Endothelial cell of hepatic sinusoid (primary cell): Measurements from ENCODE around the gene WWC2.

ENCODE experiments used
- in situ Hi-C: cut with HindIII; loops from 2 replicates; pipeline ENCODE4 v1.10.0; 2017; ENCODE audit warnings: low sequenced_read_pairs

Gene WWC2

DNA sequence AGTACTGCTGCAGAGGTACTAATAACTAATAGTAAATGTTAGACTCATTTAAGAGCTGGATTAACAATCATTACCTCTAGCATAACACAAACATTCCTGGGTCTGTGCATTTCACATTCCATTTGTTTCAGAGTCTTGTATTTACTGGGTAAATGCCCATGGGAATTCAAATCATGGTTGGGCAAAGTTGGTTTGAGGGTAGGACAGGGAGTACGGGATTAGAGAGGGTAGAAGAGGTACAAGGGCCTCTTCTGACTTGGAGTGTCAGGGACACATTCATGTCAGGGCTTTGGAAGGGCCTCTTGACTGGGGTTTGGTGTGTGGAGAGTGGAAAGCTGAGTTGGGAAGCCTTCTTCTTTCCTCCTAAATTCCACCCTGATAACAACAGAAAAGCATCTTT is 65.9 kb downstream of the WWC2 start:
- in situ Hi-C loops: no loop called here

DNA sequence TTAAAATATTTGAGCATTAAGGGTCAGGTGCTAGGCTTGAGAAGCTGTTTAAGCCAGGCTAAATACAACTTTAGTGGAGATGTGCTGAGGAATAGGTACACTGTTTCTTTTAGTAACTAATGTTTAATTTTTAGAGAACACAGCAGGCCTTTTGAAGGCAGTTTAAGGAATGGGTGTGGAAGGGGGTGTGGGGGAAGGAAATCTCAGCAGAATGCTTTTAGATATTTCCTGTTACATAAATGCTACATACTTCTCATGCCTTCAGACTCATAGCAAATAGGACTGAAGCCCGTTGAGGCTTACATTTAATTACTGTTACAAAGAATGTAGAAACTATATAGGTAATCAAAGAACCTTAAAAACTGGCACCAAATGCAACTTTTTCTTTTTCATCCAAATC is 66.3 kb downstream of the WWC2 start:
- in situ Hi-C loops: no loop called here

DNA sequence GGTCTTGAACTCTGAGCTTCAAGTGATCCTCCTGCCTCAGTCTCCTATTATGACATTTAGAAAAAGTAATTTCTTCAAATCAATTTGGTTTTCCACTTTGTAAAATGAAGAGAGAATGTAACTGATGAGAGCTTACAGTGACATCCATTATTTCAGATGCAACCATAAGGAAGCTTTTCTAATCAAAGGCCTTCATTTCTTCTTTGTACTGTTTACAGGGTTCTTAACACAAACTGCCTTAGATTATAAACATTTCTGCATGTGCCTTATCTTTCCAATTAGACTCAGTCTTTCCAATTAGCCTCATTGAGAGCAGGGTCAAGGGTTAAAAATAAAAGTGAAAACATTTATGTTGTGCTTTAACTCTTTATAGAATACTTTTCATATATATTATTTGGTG is 71.8 kb downstream of the WWC2 start:
- in situ Hi-C loops: no loop called here

DNA sequence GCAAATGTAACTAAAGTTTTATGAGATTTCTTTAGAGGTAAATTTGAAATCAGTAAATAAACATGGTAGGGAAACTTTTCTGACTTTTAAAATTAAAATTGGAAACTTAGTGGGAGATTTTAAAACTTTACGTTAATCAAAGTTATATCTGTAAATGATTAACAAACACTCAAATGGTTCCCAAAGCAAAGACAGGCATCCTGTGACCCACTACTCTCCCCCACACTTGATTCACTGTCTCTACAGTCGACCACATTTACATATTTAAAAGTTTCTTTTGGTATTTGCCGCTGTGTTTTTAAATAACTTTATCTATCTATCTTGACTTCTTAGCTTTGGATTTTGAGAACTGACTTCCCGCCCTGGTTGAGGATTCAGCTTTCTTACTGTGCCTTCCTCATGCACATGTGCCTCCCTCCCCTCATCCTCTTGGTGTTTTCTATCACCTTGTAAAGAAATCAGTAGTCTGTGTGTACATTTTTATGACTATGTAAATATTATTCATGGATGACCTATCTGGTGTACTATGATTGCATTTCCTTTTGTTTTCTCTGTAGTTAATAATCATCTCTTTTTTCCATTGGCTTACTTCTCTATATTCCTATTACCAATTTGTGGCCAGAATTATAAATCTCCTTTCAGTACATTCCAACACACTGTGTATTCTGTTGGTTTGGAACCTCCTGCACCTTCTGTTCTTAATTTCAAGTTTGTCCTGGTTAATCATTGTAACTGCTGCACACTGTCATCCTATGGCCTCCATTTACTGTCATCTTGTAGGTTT is 72.6 kb downstream of the WWC2 start:
- in situ Hi-C loops: no loop called here

DNA sequence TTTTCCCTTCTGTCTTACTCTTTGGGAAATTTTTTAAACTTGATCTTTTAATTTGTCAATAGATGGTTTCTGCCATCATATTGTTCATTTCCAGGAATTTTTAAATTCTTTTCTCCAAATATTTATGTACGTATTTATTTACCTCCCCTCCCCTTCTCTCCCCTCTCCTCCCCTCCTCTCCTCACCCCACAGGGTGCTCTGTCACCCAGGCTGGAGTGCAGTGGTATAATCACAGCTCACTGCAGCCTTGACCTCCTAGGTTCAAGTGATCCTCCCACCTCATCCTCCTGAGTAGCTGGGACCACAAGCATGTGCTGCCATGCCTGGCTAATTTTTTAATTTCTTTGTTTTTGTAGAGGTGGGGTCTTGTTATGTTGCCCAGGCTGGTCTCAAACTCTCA is 73.8 kb downstream of the WWC2 start:
- in situ Hi-C loops: no loop called here

DNA sequence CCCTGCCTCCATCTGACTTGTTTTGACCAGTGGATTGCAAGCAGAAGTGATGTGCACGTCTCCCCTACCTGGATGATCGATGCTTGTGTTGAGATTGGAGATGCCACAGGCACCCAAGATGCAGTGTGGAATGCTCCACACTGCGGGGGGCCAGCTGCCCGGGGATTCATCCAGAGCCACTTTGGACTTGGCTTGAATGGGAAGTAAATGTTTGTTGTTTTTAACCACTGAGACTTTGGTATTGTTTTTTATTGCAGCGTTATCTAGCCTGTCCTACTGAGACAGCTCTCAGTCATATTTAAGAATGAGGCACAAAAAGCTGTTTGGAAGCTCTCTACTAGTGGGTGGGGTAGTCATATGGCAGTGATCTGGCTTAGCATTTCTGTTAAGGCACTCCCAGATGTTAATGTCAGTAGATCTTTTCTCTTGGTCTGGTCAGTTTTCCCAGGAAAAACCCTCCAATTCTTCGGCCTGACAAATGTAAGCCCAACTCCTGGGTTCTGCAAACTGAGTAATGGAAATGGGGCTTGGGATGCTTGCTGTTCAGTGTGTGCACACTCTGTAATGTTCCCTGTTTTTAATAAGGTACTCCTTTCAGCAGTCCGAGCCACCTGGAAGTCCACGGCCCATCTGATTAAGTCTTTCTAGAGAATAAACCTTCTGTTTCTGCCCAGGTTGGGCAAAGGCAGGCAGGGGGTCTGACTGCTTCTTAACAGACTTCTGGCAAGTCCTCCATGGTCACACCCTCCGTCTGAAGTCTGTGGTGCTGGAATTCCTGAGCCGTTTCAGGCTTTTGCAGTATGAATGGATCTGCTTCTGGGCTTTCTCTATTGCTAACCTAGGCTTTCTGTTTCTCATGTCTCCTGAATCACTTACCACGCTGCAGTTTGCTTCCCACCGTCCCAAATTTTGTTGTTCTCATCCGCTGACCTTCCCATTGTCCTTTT is 74.8 kb downstream of the WWC2 start:
- in situ Hi-C loops: no loop called here

DNA sequence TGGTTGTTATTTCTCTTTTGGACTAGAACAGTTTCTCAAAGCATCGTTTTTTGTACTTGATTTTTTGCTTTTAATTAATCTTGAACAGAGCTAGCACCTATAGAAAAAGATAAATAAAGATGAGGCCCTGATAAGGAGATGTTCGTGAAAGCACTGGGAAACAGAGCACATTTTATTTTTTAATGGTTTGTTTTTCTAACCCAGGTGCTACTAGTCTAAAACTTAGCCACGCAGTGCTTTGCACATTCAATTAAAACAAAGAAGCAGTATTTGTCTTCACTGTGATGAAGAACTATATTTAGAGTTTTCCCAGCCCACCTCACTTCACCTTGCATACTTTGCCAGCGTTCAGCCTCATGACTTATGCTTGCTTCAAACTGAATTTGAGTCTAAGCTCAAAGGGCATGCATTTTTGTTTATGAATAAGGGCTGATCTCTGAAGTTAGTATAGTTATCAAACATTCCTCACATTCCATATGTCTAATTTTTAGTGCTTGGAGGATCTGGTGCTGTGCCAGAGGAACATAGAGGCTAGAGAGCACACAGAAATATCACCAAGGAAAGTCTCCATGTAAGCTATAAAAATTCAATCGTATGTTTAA is 76.7 kb downstream of the WWC2 start:
- in situ Hi-C loops: no loop called here

DNA sequence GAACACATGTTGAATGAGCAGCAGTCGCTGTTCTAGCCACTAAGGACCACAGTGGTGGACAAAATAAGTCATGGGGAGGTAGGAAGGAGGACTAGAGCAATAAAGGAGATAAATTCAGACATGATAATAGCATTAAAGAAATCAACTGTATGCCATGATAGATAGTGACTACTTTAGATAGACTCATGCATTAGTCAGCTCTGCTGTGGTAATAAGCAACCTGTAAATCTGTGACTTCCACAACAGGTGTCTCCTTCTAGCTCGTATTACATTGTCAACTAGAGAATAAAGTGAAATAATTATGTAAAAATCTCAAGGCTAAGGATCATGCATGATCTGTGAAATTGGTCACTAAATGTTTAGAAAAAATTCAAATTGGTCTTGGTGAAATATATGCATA is 77.9 kb downstream of the WWC2 start:
- in situ Hi-C loops: no loop called here

DNA sequence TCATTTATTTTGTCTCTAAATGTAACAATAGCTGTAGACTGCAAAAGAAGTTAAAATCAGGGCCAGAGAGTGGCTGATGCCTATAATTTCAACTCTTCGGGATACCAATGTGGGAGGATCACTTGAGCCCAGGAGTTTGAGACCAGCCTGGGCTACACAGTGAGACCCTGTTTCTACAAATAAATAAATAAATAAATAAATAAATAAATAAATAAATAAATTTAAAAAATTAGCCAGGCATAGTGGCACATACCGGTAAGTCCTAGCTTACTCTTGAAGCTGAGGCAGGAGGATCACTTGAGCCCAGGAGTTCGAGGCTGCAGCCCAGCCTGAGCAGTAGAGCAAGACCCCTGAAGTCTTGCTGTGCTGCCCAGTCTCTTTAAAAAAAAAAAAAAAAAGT is 79.1 kb downstream of the WWC2 start:
- in situ Hi-C loops: no loop called here

DNA sequence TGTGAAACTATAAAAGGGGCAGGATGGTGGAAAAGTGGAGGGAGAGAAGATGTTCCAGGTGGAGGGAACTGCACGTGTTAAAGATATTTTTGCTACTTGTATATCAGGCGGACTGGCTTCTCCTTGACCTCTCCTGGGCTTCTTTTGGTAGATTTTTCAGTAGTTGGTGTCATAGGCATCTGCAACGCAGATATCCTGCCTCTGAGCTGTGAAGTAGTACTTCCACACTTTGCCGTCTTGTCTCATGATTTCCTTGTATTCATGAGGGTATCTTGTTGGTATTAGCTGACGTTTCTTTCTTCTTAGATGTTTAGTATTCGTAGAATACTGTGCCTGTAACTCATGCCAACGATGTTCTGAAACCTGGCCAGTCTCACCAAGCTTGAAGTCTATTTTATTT is 81.0 kb downstream of the WWC2 start:
- in situ Hi-C loops: no loop called here

DNA sequence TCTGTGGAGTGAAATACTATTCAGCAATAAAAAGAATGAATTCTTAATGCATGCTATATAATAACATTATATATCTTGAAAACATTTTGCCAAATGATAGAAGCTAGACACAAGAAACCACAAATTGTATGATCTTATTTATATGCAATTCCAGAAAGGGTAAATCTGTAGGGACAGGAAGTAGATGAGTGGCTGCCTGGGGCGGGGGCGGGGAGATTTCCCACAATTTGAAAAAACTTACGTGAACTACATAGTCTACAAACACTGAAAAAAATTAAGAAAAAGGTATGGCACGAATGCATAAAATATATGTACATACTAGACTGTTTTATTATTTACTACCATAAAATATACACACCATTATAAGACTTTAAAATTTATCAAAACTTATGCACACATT is 81.6 kb downstream of the WWC2 start:
- in situ Hi-C loops: no loop called here

DNA sequence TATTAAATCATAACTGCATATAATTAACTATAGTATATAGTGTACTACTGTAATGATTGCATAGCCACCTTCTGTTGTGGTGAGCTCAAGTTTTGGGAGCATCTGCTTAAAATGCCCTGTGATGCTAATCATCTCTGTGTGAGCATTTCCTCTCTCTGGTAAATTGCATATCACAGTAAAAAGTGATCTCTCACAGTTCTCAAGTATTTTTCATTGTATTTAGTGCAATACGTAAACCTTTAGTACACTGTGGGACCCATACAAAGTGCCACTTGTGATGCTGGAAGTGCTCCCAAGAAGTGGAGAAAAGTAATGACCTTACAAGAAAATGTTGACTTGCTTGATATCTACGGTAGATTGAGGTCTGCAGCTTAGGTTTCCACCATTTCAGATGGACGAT is 82.0 kb downstream of the WWC2 start:
- in situ Hi-C loops: no loop called here

DNA sequence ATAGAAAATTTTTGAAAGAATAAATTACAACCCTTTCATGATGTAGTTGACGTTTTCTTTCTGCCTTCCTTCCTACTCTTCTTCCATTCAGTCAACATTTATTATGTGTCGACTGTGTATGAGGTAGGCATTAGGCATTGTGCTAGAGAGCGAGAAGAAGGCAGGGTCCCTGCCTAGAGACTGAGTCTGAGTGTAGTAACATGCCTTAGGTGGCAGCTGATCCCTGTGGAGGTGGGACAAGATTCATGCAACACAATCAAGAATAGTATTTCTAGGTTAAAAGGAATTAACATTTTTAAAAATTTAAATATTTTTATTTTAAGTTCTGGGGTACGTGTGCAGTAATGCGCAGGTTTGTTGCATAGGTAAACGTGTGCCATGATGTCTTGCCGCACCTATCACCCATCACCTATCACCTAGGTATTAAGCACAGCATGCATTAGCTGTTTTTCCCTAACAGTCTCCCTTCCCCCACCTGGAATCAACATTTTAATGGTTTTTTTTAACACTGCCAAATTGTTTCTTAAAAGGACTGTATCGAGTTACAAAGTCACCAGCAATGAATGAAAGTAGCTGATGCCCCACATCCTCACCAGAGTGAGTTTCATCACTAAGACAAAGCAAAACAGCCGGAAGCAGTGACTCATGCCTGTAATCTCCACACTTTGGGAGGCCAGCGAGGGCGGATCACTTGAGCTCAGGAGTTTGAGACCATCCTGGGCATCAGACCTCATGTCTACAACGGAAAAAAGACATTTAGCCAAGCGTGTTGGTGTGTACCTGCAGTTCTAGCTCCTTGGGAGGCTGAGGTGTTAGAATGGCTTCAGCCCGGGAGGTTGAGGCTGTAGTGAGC is 84.0 kb downstream of the WWC2 start:
- in situ Hi-C loops: no loop called here

DNA sequence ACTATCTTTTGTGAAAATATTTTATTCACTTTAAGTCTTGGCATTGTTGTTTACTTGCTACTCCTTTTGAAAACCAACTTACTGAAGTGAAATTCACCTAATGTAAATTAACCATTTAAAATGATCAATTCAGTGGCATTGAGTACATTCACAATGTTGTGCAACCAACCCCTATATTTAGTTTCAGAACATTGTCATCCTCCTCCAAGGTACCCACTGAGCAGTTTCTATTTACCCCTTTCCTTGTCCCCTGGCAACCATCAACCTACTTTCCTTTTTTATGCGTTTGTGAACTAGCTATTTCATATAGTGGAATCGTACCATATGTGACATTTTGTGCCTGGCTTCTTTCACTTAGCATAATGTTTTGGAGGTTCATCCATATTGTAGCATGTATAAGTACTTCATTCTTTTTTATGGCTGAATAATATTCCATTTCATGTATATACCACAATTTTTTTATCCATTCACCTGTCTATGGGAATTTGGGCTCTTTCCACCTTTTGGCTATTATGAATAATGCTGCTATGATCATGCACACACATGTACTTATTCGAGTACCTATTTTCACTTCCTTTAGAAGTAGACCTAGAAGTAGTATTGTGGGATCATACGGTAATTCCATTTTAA is 85.0 kb downstream of the WWC2 start:
- in situ Hi-C loops: no loop called here

DNA sequence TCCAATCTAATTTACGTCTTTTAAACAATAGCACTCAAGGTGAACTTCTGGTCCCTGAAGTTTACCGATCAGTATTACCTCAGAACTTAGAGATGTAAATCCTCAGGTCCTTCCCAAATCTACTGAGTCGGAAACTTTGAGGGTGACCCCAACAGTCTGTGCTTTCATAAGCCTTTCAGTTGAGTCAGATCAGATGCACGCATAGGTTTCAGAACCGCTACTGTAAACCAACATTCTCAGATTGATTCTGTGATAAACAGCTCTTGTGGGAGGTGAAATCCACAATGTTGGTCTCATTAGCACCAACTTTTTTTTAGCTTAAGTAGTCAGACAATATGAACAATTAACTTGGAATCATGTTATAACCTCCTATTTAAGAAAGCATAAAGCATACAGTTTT is 86.0 kb downstream of the WWC2 start:
- in situ Hi-C loops: no loop called here

DNA sequence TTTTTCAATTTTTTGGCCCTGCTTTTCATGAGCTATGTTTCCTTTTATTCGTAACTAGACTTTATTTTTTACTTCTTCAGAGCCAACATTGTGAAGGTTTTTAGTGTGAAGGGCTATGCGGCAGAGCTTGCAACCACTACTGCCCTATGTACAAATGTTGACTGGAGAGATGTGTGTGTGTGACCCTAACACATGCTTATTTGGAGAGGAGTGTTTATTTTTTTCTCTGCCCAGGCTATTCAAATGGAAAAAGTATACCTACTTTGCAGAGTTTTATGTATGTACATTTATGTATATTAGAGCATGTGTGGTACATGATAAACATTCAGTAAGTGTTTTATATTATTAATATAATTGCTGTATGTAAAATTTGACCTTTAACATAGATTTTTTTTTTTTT is 86.5 kb downstream of the WWC2 start:
- in situ Hi-C loops: no loop called here

DNA sequence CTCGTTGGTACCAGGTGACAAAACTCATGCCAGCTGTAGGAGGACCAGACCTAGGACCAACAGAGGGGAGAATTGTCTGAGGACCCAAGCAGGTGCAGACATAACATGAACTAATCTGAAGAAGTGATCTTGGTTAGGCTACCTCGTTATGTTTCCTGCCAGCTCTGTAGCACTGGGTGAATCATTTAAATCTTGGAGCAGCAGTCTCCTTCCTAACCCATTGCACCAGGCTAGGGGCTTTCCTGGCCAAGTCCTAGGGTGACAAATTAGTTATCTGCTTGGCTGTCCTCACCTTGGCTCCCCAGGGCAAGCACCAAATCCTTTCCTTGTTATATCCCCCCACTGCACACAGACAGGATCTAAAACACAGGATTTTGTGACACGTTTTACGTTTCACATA is 87.8 kb downstream of the WWC2 start:
- in situ Hi-C loops: no loop called here

DNA sequence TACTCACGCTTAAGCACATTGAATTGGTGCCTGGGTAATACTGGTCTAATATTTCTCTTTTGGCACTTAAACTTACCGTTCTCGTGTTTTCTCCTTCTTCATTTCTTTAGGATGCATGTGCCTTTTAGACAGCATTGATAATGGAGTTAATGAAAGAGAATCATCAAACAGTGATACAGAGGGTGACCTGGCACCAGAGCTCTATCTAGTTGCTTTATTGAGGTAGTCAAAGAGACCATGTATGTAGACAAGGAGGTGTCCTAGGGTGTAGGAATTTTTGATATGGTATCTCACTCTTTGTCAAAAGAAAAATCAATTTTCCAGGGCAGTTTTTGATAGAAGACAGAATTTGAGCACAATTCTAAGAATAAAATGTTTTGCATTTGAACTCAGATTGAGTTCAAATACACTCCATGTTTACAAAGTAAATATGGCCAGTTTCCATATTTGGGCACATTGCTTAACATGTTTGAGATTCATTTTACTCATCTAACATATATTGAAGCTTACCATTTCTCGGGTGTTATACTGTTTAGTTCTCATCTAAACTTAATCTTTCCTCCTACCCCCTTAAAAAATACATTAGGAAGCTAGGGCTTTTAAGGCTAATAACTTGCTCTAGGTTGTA is 92.0 kb downstream of the WWC2 start:
- in situ Hi-C loops: no loop called here

DNA sequence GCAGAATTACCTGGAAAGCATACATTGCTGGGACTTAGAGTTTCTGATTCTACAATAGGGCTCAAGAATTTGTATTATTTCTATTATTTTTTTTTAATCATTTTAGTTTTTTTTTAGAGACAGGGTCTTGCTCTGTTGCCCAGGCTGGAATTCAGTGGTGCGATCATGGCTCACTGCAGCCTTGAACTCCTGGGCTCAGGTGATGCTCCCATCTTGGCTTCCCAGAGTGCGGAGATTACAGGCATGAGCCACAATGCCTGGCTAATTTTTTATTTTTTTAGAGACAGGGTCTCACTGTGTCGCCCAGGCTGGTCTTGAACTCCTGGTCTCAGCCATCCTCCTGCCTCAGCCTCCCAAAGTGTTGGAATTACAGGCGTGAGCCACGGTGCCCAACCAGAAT is 92.6 kb downstream of the WWC2 start:
- in situ Hi-C loops: no loop called here

DNA sequence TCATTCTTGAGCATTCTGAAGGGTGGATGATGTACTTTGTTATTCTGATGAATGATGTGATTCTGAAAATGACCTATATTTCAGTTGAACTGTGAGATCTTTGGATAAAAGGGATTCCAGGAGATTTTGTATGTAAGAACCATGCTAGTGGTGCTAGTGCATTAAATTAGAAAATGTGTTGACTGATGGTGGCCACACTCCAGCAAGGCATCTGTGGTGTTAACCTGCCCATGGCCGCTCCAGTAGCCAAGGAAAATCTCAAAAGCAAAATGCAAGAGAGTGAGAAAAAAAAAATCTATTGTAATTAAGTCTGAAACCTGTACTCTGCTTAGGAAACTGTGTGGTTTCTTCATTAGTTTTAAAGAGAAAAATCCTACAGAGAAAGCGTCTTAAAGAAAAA is 93.5 kb downstream of the WWC2 start:
- in situ Hi-C loops: no loop called here
